HFFc6 (cell line): ENCODE results near the gene GGCX. TPM values are rescaled to one million over a fixed set of nuclear protein-coding genes. Genes with fewer than 3 reads are reported as not detected.

Experiments used
- DNase-seq: peaks from one replicate; pipeline ENCODE4 v3.0.0-alpha.2; 2018
- H3K27ac Mint-ChIP-seq: 2 replicates; pipeline ENCODE4 v1.8.0; 2020; ENCODE audit warnings: mild to moderate bottlenecking, mixed read lengths
- H3K27me3 Mint-ChIP-seq: 2 replicates; pipeline ENCODE4 v1.8.0; 2021; ENCODE audit warnings: mild to moderate bottlenecking, moderate library complexity, mixed read lengths; ENCODE audit not compliant: insufficient read depth
- H3K36me3 Mint-ChIP-seq: 2 replicates; pipeline ENCODE4 v1.8.0; 2021; ENCODE audit warnings: low read depth, mixed read lengths
- H3K4me1 Mint-ChIP-seq: 2 replicates; pipeline ENCODE4 v1.8.0; 2020; ENCODE audit warnings: low read depth, mixed read lengths
- H3K4me3 Mint-ChIP-seq: 2 replicates; pipeline ENCODE4 v1.8.0; 2020; ENCODE audit warnings: mild to moderate bottlenecking, moderate library complexity, mixed read lengths
- H3K9me3 Mint-ChIP-seq: 2 replicates; pipeline ENCODE4 v1.8.0; 2020; ENCODE audit warnings: mild to moderate bottlenecking, mixed read lengths
- CTCF ChIP-seq: fragments of 200-600 bp; sonication (generic); IDR thresholded peaks from 2 replicates; pipeline ENCODE4 v1.5.0; 2021; ENCODE audit warnings: antibody characterized with exemption, mild to moderate bottlenecking
- total RNA-seq, 6 experiments: library from RNA; stranded (reverse); fragmentation: NEBNext Ultra II Directional; extraction: Animal tissue kit (Norgen Biotek cat#: 25700); gene quantifications; 2 replicates in 1 of 6; 3 replicates in 5 of 6; pipeline ENCODE4 v1.2.3, GENCODE V29; 2021

Gene GGCX
- total RNA-seq, 6 experiments from 2014 or later = 55.9 to 68.9 (median 62.4) TPM

GRCh38 chr2:85511008-85511811 is 50.1 kb downstream of the GGCX start:
- no peak for DNase-seq
- Mint-ChIP-seq H3K36me3 (no peaks in the 10 kb centered on the region), H3K4me1 (peaks cover 26% of the 10 kb centered on the region), H3K27ac (no peak overlapping the region), H3K4me3 (no peak overlapping the region), H3K27me3 (no peaks in the 10 kb centered on the region; the same call in 1 of the 2 replicates), H3K9me3 (no peaks in the 10 kb centered on the region)
- TF ChIP-seq CTCF = no peak

GRCh38 chr2:85506768-85507181 is 54.5 kb downstream of the GGCX start:
- no peaks in the 10 kb centered on the region for H3K36me3 Mint-ChIP-seq
- peak overlapping the region; percentile 94 for H3K27ac Mint-ChIP-seq

GRCh38 chr2:85505551-85506238 is 55.6 kb downstream of the GGCX start:
- Mint-ChIP-seq H3K36me3 (no peaks in the 10 kb centered on the region), H3K4me1 (peaks cover 67% of the 10 kb centered on the region), H3K4me3 (peak overlapping the region; percentile 16; the same call in 1 of the 2 replicates), H3K9me3 (no peaks in the 10 kb centered on the region), H3K27ac (peak overlapping the region; percentile 94), H3K27me3 (no peaks in the 10 kb centered on the region)
- no peak for TF ChIP-seq CTCF
- DNase-seq = no peak

More at GRCh38 chr2:85506768-85507181, 54.5 kb downstream of the GGCX start:
- DNase-seq = peak; percentile 16
- TF ChIP-seq CTCF = no peak
- H3K27me3 Mint-ChIP-seq = no peaks in the 10 kb centered on the region
- H3K9me3 Mint-ChIP-seq = no peaks in the 10 kb centered on the region
- H3K4me1 Mint-ChIP-seq = peaks cover 68% of the 10 kb centered on the region
- H3K4me3 Mint-ChIP-seq = peak overlapping the region; percentile 37; the same call in 1 of the 2 replicates

- Mint-ChIP-seq H3K9me3 (no peaks in the 10 kb centered on the region), H3K36me3 (no peaks in the 10 kb centered on the region), H3K4me1 (peaks cover 76% of the 10 kb centered on the region), H3K4me3 (peak overlapping the region; percentile 76), H3K27ac (peak overlapping the region; percentile 94), H3K27me3 (no peaks in the 10 kb centered on the region)
- no peak for TF ChIP-seq CTCF
- peak; percentile 97 for DNase-seq
These were observed 56.5 kb downstream of the GGCX start for GRCh38 chr2:85504778-85505261.

- H3K4me1 Mint-ChIP-seq = peaks cover 79% of the 10 kb centered on the region
- no peak for TF ChIP-seq CTCF
- no peaks in the 10 kb centered on the region for H3K9me3 Mint-ChIP-seq
- DNase-seq = peak; percentile 58
- H3K27ac Mint-ChIP-seq = peak overlapping the region; percentile 94
- peak overlapping the region; percentile 76 for H3K4me3 Mint-ChIP-seq
- no peaks in the 10 kb centered on the region for H3K27me3 Mint-ChIP-seq
- H3K36me3 Mint-ChIP-seq = no peaks in the 10 kb centered on the region
These were observed 57.2 kb downstream of the GGCX start for GRCh38 chr2:85503851-85504777.
